NCI-H128 (cell line): ENCODE results near the gene TPO.
"Not testable (repeated sequence)": the region's sequence is repeated elsewhere in the genome, so short reads cannot be mapped to it uniquely, and the experiment has no call there.

ENCODE experiments used
- DNase-seq: peaks from one replicate; lab custom pipeline; 2025; ENCODE audit not compliant: unreplicated experiment; lab: John Stamatoyannopoulos, UW

Gene TPO

GRCh38 chr2:1499033-1499795 is 86.0 kb downstream of the TPO start:
- no peak for DNase-seq

GRCh38 chr2:1501038-1501851 is 88.0 kb downstream of the TPO start:
- DNase-seq: no peak

GRCh38 chr2:1501991-1502390 is 88.7 kb downstream of the TPO start:
- DNase-seq: no peak

- DNase-seq: no peak
Observed at GRCh38 chr2:1502891-1503304, 89.6 kb downstream of the TPO start.

- no peak for DNase-seq
Observed at GRCh38 chr2:1503471-1504310, 90.4 kb downstream of the TPO start.

- DNase-seq: no peak
Observed at GRCh38 chr2:1504311-1504750, 91.1 kb downstream of the TPO start.

GRCh38 chr2:1505031-1505441 is 91.8 kb downstream of the TPO start:
- no peak for DNase-seq

GRCh38 chr2:1509271-1510065 is 96.2 kb downstream of the TPO start:
- peak; percentile 32 for DNase-seq

GRCh38 chr2:1510176-1510575 is 96.9 kb downstream of the TPO start:
- DNase-seq: no peak

- DNase-seq: no peak
Observed at GRCh38 chr2:1511455-1511854, 98.2 kb downstream of the TPO start.

GRCh38 chr2:1512321-1513289 is 99.3 kb downstream of the TPO start:
- no peak for DNase-seq

- no peak for DNase-seq
Observed at GRCh38 chr2:1514391-1515072, 101.3 kb downstream of the TPO start.

GRCh38 chr2:1515073-1515430 is 101.8 kb downstream of the TPO start:
- DNase-seq: no peak

- no peak for DNase-seq
Observed at GRCh38 chr2:1515986-1516797, 102.9 kb downstream of the TPO start.

- no peak for DNase-seq
Observed at GRCh38 chr2:1516798-1517060, 103.5 kb downstream of the TPO start.

GRCh38 chr2:1517291-1517690 is 104.0 kb downstream of the TPO start:
- not testable (repeated sequence) for DNase-seq

GRCh38 chr2:1517786-1518185 is 104.5 kb downstream of the TPO start:
- DNase-seq: no peak

GRCh38 chr2:1518331-1518803 is 105.1 kb downstream of the TPO start:
- DNase-seq: no peak
